Mucosa of stomach (tissue), 1 donor: Measurements from ENCODE around the gene CHRNA9.

Experiments
- H3K27me3 ChIP-seq: one replicate; pipeline ENCODE4 v1.7.0; 2013; ENCODE audit warnings: mild to moderate bottlenecking, low read length; ENCODE audit not compliant: control insufficient read depth, insufficient read depth
- H3K36me3 ChIP-seq: one replicate; pipeline ENCODE4 v1.7.0; 2013; ENCODE audit warnings: low read length; ENCODE audit not compliant: control insufficient read depth, insufficient read depth
- H3K4me1 ChIP-seq: one replicate; pipeline ENCODE4 v1.7.0; 2013; ENCODE audit warnings: mild to moderate bottlenecking, low read length; ENCODE audit not compliant: control insufficient read depth, insufficient read depth
- H3K4me3 ChIP-seq: one replicate; pipeline ENCODE4 v1.7.0; 2013; ENCODE audit warnings: low read length
- H3K9ac ChIP-seq: one replicate; pipeline ENCODE4 v1.7.0; 2013; ENCODE audit warnings: mild to moderate bottlenecking, low read length, moderate library complexity
- H3K9me3 ChIP-seq: one replicate; pipeline ENCODE4 v1.7.0; 2013; ENCODE audit warnings: mild to moderate bottlenecking, low read length, moderate library complexity; ENCODE audit not compliant: control insufficient read depth
- donor health status: Pancreatic carcinoma.

The CHRNA9 gene

DNA sequence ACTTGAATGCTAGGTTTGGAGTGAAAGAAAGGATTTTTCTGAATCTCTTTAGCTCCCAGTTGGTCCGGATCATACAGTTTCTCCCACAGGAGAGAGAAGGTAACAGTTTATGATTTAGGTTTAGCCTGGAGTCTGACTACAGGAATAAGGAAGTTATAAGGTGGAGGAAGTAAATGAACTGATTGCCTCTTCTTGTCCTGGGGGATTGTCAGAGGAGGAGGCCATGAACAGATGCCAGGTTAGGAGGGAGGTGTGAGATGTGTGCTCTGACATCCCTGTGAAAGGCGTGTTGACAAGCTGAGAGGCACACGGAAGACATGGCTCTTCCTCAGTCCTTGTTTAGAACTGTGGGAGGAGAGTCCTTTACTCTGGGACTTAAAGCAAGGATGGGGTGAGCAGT is 64.4 kb downstream of the CHRNA9 start:
- Histone ChIP-seq H3K9ac (no peak overlapping the region), H3K27me3 (no peaks in the 10 kb centered on the region), H3K36me3 (no peaks in the 10 kb centered on the region), H3K4me1 (peaks cover 36% of the 10 kb centered on the region), H3K4me3 (no peak overlapping the region), H3K9me3 (no peaks in the 10 kb centered on the region)

- H3K9me3 ChIP-seq: no peaks in the 10 kb centered on the region
- no peak overlapping the region for H3K9ac ChIP-seq
- no peaks in the 10 kb centered on the region for H3K36me3 ChIP-seq
- H3K4me3 ChIP-seq: no peak overlapping the region
- H3K4me1 ChIP-seq: peaks cover 42% of the 10 kb centered on the region
- H3K27me3 ChIP-seq: no peaks in the 10 kb centered on the region
Measured at GRCh38 chr4:40401096-40401495, 66.0 kb downstream of the CHRNA9 start.

GRCh38 chr4:40401631-40402030 is 66.5 kb downstream of the CHRNA9 start:
- H3K36me3 ChIP-seq: no peaks in the 10 kb centered on the region
- no peaks in the 10 kb centered on the region for H3K9me3 ChIP-seq
- no peak overlapping the region for H3K4me3 ChIP-seq
- peaks cover 37% of the 10 kb centered on the region for H3K4me1 ChIP-seq
- H3K27me3 ChIP-seq: no peaks in the 10 kb centered on the region
- H3K9ac ChIP-seq: no peak overlapping the region

DNA sequence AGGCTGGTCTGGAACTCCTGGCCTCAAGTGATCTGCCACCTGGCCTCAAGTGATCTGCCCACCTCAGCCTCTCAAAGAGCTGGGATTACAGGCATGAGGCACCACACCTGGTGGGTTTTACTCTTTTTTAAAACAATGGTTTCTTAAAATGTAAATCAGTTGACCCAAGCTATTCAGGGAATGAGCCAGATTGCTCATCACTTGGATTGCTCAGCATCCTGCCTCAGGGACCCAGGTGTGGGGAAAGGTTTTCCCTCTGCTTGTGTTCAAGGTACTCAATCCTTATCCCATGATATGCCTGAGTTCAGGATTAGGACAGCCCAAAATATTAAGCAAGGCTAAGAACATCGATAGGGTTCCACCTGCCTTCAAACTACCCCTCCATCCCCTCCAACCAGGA is 67.4 kb downstream of the CHRNA9 start:
- Histone ChIP-seq H3K4me3 (no peak overlapping the region), H3K27me3 (no peaks in the 10 kb centered on the region), H3K4me1 (peaks cover 37% of the 10 kb centered on the region), H3K9ac (no peak overlapping the region), H3K9me3 (no peaks in the 10 kb centered on the region), H3K36me3 (no peaks in the 10 kb centered on the region)

DNA sequence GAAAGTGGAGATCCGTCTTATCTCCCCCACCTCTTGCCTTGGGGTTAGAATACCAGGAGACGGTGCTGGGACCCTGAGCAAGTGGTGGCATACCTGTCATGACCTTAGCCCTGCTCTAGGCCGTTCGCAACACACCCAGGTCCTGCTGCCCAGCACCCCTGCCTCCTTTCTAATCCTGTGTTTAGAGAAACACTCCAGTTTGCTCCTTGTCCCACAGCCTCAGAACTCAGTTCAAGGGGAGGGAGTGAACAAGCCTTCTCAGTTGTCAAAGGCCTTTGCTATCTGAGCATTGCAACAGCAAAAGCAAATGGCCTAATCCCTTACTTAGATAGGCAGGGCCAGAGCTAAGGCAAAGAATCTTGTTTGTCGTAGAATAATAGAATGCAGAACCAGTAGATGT is 67.9 kb downstream of the CHRNA9 start:
- no peaks in the 10 kb centered on the region for H3K9me3 ChIP-seq
- H3K4me3 ChIP-seq: no peak overlapping the region
- peaks cover 37% of the 10 kb centered on the region for H3K4me1 ChIP-seq
- no peaks in the 10 kb centered on the region for H3K27me3 ChIP-seq
- no peaks in the 10 kb centered on the region for H3K36me3 ChIP-seq
- H3K9ac ChIP-seq: peak overlapping the region; percentile 2
